Germinal center (tissue), 1 donor: ENCODE results near the gene TNFSF9.

Source experiments
- DNase-seq: peaks from one replicate; pipeline ENCODE4 v3.0.0; 2012; ENCODE audit warnings: mixed read lengths, low spot score

TNFSF9 gene, protein sequence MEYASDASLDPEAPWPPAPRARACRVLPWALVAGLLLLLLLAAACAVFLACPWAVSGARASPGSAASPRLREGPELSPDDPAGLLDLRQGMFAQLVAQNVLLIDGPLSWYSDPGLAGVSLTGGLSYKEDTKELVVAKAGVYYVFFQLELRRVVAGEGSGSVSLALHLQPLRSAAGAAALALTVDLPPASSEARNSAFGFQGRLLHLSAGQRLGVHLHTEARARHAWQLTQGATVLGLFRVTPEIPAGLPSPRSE

DNA sequence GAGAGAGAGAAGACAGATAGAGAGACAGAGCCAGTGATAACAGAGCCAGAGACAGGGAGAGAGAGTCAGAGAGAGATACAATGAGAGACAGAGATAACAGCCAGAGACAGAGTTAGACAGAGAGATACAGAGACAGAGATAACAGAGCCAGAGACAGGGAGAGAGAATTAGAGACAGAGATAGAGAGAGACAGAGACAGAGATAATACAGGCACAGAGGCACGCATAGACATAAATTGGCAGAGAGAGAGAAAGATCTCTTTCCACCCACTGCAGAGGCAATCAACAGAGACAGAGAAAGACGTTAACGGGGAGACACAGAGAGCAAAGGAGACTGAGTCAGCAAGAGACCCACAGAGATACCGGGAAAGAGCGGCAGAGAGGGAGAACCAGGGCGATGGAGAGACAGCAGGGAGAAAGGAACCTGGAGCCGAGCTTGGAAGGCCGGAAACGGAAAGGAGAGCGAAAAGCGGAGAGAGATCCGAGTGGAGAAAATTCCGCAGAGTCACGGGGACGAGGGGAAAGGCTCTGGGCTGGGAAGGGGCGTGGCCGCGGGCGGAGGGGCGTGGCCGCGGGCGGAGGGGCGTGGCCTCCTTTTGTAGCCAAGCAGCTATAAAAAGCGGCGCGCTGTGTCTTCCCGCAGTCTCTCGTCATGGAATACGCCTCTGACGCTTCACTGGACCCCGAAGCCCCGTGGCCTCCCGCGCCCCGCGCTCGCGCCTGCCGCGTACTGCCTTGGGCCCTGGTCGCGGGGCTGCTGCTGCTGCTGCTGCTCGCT is at the start of gene TNFSF9:
TNFSF9 (plus strand) TSS at position 641 of the 777 bp plus-strand sequence; CDS start at position 652, 11 bp downstream.
- peak; percentile 80 for DNase-seq

DNA sequence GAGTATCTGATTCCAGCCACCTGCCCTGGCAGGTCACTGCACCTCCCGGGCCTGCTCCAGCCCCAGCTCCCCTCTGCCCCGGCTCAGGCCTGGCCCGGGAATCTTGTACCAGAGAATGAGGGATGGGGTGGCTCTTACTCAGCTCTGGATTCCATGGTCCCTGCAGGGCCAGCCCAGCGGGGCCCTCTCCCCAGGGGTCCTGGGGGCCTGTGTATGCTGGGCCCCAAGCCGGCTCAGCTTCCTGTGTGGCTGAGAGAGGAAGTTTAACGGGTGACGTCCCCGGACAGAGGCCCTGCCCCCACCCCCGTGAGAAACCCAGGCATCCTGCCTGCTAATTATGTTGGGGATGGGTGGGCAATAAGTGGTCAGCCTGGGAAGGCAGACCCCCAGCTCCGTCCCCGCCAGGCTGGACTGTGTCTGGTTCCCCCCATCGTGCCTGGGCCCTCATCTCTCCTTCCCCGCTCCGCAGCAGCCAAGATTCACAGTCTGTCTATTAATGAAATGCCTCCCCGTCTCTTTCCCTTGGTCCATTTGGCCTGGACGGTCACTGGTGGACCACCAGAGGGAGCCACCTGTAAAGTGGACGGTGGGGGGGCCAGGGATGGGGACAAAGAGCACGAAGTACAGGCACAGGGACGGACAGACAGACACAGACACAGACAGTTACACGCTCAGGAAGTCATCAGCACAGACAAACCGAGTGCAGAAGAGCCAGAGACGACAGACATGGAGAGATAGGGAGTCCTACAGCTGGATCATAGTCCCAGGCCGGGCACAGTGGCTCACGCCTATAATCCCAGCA is 49.1 kb upstream of the TNFSF9 start, which contains the start of gene DENND1C:
DENND1C (minus strand) TSS at position 247 of the 802 bp plus-strand sequence; CDS start at position 155, 92 bp downstream.
- peak; percentile 64 for DNase-seq

DNA sequence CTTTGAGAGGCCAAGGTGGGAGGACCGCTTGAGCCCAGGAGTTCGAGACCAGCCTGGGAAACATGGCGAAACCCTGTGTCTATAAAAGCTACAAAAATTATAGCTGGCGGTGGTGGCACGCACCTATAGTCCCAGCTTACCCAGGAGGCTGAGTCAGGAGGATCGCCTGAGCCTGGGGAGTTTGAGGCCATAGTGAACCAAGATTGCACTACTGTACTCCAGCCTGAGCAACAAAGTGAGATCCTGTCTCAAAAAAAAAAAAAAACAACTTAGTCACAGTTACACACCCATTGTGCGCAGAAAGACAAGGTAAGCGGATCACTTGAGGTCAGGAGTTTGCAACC is 48.5 kb upstream of the TNFSF9 start:
- DNase-seq: no peak

DNA sequence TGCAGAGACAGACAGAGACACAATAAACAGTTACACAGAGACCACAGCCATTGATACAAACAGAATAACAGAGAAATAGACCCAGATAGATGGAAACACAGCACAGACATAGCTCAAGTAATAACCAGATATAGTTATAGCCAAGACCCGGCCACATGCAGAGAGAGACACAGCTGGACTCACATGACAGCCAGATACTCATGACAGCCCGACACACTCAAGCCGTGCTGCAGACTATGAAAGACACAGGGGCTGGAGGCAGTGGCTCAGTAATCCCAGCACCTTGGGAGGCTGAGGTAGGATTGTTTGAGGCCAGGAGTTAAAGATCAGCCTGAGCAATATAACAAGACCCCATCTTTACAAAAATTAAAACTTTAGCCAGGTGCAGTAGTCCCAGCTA is 47.6 kb upstream of the TNFSF9 start:
- DNase-seq: no peak

DNA sequence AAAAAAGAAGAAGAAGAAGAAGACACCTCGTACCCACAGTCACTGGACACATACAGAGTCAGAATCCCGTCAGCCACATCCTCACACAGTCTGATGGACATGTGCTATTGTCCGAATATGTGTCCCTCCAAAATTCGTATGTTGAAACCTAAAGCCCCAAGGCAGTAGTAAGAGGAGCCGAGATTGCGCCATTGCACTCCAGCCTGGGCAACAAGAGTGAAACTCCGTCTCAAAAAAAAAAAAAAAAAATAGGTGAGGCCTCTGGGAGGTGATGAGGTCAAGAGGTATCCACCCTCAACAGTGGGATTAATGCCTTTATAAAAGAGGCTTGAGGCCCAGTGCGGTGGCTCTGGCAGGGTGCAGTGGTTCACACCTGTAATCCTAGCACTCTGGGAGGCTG is 46.6 kb upstream of the TNFSF9 start:
- no peak for DNase-seq

DNA sequence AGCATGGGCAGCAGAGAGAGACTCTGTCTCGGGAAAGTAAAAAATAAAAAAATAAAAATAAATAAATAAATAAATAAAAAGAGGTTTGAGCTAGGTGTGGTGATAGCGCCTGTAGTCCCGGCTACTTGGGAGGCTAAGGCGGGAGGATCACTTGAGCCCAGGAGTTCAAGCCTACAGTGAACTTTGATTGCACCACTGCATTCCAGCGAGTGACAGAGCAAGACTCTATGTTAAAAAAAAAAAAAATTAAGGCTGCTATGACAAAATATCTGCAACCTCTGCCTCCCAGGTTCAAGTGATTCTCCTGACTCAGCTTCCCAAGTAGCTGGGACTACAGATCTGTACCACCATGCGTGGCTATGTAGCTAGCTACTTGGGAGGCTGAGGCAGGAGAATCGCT is 46.0 kb upstream of the TNFSF9 start:
- no peak for DNase-seq

DNA sequence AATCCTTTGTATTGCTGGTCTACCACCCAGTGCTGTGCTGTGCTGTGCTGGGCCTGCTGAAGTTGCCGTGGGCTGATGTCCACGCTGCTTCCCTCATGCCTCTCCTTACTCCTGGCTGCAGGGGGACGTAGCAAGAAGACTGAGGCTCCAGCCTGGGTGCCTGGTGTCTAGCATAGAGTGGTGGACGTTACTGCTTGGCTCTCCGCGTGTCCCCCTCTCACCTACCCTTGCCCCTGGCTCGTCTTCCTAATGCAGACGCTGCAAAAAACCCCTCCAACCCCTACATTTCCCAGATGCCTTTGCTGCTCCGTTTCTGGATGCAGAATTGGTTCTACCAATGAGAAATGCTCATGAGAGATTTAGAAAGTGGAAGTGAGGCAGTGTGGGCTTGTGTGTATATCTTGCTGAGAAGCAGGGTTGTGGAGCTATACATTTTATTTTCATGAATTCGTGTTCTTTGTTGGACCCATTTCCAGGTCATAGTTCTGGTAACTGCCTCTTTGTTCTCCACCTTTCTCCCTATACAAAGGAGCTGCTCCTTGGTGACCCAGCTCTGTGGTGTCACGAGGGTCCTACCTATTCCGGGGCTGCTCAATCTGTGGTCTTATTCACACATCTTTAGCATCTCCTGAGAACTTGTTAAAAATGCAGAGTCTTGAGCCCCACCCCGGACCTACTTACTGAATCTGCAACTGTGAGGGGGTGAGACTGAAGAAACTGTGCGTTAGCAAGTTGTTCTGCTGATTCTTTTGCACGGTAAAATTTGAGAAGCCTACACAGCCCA is 41.4 kb upstream of the TNFSF9 start:
- peak; percentile 60 for DNase-seq

DNA sequence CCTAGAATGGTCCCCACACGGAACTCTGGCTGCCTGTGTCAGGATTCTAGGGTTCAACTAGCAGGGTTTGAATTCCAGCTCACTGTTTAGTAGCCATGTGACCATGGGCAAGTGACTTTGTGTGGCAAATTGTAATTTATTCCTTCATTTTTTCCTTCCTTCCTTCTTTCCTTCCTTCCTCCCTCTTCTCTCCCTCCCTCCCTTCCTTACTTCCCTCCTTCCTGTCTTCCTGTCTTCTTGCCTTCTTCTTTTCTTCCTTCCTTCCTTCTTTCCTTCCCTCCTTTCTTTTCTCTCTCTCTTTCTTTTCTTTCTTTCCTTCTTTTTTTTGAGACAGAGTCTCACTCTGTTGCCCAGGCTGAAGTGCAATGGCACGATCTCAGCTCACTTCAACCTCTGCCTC is 40.7 kb upstream of the TNFSF9 start:
- no peak for DNase-seq

DNA sequence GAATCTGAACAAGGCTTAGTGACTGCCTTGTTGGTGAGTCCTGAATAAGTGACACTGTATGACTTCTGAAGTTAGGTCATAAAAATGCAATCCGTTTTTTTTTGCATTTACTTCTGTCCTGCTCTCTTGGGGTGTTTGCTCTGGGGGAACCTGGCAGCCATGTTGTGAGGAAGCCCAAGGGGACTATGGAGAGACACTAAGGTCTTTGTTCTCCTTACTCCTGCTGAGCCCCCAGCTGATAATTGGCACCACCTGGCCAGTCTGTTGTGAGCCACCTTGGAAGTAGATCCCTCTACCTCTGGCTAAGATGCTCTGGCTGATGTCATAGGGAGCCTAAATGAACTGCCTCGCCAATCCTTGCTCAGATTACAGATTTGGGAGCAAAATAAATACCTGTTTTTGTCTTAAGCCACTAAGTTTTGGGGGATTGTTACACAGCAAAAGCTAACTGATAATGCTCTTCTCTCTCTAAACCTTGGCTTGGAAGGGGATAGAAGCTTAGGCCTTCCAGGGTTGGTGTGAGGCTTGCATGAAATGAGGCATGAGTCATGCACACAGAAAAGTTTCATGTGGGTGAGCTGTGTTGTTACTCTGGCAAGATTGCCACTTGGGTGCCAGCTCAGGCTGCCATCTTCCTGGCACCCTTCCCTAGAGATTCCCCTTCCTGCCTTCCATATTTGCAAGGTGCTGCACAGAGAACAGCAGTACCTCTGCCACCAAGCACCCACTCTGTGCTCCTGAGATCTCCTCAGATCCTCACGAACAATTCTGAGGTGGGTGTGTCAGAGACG is 38.8 kb upstream of the TNFSF9 start:
- DNase-seq: no peak

DNA sequence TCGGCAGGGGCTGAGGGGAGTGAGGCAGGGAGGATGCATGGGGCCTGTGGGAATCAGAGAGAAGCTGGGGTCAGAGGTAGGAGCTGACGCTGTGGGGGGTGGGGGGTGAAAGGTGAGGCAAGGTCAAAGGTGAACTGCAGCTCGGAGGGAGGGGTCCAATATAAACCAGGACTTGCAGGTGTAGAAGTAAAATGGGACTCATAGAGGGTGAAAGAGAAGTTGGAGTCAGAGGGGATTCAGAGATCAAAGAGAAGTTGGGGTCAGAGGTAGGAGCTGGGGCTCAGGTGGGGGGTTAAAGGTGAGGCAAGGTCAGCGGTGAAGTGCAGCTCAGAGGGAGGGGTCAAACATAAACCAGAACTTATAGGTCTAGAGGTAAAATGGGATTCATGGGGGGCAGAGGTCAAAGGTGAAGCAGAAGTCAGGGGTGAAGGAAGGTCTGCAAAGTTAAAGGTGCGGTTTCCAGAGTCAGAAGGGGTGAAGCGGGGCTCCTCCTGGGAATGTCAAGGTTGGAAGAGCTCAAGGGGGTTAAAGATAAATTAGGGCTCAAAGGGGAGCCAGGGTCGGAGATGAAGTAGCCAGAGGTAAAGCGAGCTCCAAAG is 36.3 kb upstream of the TNFSF9 start:
- DNase-seq: no peak

DNA sequence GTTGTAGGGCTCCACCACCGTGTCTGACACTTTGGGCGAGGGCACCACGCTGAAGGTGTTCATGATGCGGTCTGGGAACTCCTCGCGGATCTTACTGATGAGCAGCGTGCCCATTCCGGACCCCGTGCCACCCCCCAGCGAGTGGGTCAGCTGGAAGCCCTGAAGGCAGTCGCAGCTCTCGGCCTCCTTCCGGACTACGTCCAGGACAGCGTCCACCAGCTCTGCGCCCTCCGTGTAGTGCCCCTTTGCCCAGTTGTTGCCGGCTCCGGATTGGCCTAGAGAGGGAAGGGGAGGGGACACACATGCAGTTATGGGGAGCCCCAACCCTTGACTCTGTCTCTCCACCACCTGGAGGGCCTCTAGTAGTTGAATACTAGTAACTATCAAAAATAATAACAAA is 34.9 kb upstream of the TNFSF9 start:
- no peak for DNase-seq

DNA sequence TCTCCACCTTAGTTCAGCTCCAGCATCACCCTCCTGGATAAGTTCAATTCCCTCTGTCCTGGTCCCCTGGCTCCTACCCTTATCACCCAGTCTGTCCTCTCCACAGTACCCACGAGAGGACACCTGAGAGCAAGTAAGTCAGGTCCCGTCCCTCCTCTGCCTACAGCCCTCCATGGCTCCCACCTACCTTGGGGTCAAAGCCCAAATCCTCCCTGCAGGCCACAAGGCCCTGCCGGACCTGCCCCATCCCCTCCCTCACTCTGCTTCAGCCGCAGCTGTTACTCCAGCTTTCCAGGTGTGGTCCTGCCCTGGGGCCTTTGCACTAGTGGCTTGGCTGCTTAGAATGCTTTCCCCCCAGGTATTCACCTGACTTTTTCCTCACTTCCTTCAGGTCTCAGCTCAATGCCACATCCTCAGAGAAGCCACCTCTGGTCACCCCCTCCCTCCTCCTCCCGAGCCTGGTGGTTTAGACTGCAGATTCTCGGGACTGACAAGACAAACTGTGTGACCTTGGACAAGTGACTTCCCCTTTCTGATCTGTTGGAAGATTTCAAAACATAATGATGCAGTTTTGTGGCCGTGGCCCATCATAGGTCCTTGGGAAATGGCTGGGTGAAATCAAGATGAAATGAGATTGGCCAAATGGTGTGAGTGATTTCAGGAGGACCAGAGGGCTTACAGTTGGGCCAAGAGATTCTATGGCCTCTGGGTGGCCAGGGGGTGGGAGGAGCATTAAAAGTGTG is 32.4 kb upstream of the TNFSF9 start:
- DNase-seq: no peak

DNA sequence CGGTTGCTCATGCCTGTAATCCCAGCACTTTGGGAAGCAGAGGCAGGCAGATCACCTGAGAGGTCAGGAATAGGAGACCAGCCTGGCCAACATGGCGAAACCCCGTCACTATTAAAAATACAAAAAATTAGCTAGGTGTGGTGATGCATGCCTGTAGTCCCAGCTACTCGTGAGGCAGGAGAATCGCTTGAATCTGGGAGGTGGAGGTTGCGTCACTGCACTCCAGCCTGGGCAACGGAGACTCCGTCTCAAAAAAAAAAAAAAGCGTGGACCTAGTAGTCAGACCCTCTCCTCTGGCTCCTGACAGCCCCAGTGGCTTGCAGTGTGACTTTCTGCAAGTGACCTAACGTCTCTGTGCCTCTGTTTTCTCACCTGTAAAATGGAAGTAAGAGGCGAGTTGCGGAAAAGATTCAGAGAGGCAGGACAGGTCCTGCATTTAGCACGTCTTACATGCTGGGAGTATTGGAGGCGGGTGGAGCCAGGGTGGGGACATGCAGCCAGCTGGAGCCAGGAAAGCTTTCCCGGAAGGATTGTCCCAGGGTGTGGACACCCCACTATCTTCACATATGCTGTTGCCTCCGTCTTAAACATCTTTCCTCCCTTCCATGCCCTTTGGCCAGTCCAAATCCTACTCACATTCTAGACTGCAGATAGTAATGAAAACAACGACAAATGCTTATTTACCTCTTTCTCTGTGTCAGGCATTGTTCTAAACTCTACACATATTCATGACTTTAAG is 31.6 kb upstream of the TNFSF9 start:
- no peak for DNase-seq

DNA sequence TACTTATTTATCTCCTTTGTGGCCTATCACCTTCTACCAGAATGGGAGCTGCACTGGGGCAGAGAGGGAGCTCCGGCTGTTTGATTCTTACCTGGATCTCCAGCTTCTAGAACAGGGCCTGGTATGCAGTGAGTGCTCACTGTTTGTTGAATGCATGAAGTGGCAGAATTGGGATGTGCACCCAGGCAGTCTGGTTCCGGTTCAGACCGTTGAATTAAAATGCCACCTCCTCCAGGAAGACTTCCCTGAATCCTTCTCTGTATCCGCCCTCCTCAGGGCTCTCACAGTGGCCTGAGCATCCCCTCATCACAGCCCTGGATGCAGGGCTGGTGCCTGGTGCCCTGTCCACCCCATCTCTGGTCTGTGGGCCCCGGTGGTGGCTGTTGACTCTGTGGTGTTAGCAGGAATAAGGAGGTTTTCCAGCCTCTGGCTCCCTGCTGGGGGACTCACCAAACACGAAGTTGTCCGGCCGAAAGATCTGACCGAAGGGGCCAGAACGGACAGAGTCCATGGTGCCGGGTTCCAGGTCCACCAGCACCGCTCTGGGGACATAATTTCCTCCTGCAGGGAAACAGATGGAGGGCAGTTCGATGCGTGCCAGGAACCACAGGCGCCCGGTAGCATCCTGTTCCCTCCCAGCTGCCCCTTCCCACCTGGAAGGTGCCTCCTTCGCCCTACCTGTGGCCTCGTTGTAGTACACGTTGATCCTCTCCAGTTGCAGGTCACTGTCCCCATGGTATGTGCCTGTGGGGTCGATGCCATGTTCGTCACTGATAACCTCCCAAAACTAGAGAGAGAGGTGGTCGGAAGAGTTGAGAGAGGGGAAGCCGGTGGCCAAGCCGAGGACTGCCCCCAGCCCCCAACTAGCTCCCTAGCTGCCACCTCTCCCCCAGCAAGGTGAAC is 29.7 kb upstream of the TNFSF9 start:
- no peak for DNase-seq

DNA sequence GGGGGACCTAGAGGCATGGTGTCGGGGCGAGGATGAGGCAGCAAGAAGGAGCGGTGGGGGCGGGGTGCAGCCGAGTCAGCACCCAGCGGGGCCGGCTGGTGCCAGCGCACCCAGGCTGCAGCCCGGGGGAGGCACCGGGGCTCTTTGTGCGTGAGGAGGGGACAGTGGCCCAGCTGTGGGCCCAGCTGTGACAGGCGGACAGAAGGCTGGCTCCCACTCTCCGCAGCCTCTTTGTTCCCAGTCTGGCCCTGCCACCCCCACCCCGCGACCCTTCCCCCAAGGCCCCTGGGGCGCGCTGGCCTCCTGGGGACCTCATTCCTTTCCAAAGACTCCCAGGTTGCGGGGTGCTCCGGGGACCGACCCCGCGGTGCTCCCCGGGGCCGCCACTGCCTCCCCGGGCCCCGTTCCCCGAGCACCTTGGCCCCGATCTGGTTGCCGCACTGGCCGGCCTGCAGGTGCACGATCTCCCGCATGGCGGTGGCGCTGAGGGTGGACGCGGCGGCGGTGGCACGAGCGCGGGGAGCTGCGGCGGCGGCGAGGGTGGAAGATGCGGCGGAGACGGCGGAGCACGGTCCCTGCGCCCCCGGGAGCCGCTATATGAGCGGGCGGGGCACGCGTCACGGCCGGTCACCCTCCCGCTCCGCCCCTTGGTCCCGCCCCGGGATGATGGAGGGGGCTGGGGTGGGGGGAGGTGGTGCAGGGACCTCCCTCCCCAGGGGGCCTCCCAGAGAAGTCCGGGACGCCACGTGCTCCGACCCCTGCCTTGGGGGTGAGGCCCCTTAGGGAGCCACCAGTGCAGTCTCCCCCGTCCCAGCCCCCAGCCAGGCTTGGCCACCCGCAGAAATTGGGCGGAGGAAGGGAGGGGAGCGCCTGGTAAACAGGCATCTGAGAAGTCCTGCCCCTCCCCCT is 28.8 kb upstream of the TNFSF9 start, which contains the start of gene TUBB4A:
TUBB4A (minus strand) TSS at position 570 of the 909 bp plus-strand sequence; CDS start at position 473, 97 bp downstream.
- DNase-seq: peak; percentile 40

DNA sequence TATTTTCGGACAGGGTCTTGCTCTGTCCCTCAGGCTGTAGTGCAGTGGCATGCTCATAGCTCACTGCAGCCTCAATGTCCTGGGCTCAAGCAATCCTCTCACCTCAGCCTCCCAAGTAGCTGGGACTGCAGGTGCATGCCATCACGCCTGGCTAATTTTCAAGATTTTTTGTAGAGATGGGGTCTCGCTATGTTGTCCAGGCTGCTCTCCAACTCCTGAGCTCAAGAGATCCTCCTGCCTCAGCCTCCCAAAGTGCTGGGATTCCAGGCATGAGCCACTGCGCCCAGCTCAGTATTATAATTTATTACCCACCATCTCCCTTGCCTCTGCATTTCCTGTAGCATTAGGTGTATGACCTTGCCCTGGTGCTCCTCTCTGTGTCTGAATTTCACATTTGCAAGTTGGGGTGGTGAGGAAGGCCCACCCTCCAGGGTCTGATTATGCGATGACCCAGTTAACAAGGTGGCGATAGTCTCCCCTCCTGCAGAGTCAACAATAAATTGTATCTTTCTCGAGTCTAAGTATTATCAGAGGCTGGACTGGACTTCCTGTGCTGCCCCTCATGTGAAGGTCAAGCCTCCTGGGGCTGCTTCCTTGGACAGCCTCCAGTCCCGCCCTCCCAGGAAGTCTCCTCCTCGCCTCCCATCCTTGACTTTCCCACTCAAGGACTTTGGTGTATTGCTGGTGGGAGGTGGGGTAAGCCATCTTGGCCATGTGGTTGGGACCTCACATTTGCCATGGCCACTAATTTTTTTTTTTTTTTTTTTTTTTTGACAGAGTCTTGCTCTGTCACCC is 27.2 kb upstream of the TNFSF9 start:
- no peak for DNase-seq
